Measurements from ENCODE around the gene FOXO1.

The FOXO1 gene

DNA sequence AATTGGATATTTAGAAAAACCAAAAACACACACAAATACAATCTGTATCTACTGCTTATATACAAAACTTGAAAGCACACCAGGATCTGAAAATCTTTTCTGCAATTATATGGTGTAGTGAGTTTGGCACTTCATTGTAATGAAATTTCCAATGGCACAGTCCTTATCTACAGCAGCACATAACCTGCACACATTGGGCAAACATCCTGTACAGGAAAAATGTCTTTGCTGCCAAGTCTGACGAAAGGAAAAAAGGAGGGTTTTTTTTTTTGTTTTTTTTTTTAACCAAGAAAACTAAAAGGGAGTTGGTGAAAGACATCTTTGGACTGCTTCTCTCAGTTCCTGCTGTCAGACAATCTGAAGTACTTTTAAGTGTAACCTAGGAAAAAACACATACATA is 107.8 kb downstream of the FOXO1 start:
- TF ChIP-seq, protein P1, sequence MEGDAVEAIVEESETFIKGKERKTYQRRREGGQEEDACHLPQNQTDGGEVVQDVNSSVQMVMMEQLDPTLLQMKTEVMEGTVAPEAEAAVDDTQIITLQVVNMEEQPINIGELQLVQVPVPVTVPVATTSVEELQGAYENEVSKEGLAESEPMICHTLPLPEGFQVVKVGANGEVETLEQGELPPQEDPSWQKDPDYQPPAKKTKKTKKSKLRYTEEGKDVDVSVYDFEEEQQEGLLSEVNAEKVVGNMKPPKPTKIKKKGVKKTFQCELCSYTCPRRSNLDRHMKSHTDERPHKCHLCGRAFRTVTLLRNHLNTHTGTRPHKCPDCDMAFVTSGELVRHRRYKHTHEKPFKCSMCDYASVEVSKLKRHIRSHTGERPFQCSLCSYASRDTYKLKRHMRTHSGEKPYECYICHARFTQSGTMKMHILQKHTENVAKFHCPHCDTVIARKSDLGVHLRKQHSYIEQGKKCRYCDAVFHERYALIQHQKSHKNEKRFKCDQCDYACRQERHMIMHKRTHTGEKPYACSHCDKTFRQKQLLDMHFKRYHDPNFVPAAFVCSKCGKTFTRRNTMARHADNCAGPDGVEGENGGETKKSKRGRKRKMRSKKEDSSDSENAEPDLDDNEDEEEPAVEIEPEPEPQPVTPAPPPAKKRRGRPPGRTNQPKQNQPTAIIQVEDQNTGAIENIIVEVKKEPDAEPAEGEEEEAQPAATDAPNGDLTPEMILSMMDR (IDR thresholded peaks at IDR 0.05; ENCODE audit: insufficient read depth, low read depth, low read length, missing control alignments), result no peak
- no peak for DNase-seq (ENCODE audit: low read depth)
- no peak overlapping the region for H3K4me3 ChIP-seq (ENCODE audit: low read length)

DNA sequence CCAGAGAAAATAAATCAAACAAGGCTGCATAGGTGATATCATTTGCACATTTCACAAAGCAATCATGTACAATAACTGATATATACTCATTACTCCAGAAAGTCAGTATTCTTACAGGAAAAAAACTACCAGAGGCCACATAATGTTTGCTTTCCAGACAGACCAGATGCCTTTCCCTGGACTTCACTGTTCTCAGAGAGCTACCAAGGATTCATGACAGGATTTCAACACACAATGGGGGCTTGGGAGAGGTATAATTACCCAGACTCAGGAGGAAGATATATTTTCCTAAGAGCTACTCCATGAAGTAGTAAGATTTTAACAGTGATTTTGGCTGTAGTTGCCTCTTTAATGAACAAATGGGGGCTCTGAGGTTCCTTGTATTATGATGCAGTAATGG is 110.0 kb downstream of the FOXO1 start:
- TF ChIP-seq, protein P1 (IDR thresholded peaks at IDR 0.05; ENCODE audit: insufficient read depth, low read depth, low read length, missing control alignments), result no peak
- no peak for DNase-seq (ENCODE audit: low read depth)

DNA sequence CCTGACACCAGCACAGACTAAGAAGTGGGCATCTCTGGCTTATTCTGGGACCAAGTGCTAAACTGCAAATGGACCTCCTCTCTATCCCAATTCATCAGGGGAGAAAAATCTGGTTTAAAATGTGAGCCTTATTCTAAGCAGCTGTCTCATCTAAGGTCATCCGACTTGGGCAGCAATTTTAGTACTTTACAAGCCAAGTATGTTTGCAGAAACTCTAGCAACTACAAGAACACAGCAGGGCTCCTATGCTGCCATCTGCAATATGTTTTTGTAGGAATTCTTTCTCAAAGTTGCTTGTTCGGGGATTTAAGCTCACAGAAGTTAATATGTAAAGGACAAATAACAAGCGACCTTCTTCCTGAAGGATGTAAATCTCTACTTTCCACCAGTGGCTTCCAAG is 113.1 kb downstream of the FOXO1 start:
- DNase-seq (ENCODE audit: low read depth), result no peak
- no peak overlapping the region for H3K4me3 ChIP-seq (ENCODE audit: low read length)
- TF ChIP-seq, protein P1 (IDR thresholded peaks at IDR 0.05; ENCODE audit: insufficient read depth, low read depth, low read length, missing control alignments), result no peak

More for the DNA sequence above, 110.0 kb downstream of the FOXO1 start:
- H3K4me3 ChIP-seq (ENCODE audit: low read length), result no peak overlapping the region

DNA sequence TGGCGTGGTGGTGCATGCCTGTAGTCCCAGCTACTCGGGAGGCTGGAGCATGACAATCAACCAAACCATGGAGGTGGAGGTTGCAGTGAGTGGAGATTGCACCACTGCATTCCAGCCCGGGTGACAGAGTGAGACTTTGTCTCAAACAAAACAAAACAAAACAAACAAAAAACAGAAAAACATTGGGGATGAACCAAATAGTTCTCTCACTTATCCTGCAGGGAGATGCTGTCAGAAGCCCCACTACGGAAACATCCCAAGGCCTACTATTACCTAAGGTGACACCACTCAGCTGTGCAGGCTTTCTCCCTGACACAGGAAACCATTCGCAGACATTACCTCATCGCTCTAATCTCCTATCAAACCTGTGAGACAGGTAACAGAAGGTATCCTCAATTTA is 113.5 kb downstream of the FOXO1 start:
- DNase-seq (ENCODE audit: low read depth), result peak; percentile 70
- TF ChIP-seq, protein P1 (IDR thresholded peaks at IDR 0.05; ENCODE audit: insufficient read depth, low read depth, low read length, missing control alignments), result no peak
- no peak overlapping the region for H3K4me3 ChIP-seq (ENCODE audit: low read length)

DNA sequence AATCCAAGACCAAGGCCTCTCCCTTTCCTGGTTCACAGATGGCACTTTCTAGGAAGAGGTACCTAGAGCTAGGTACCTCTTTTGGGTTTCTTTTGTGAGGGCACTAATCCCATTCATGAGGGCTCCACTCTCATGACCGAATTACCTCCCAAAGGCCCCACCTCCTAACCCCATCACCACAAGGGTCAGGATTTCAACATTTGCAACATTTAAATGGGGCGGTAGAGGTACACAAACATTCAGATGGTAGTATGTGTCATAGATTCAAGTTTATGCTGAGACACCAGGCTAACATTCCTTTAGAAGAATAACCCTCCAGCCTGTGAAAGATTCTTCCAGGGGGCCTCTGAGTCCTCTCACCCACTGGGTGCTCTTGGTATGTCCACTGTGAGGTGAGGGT is 116.3 kb downstream of the FOXO1 start:
- H3K4me3 ChIP-seq (ENCODE audit: low read length), result no peak overlapping the region
- TF ChIP-seq, protein P1 (IDR thresholded peaks at IDR 0.05; ENCODE audit: insufficient read depth, low read depth, low read length, missing control alignments), result no peak
- peak; percentile 58 for DNase-seq (ENCODE audit: low read depth)

DNA sequence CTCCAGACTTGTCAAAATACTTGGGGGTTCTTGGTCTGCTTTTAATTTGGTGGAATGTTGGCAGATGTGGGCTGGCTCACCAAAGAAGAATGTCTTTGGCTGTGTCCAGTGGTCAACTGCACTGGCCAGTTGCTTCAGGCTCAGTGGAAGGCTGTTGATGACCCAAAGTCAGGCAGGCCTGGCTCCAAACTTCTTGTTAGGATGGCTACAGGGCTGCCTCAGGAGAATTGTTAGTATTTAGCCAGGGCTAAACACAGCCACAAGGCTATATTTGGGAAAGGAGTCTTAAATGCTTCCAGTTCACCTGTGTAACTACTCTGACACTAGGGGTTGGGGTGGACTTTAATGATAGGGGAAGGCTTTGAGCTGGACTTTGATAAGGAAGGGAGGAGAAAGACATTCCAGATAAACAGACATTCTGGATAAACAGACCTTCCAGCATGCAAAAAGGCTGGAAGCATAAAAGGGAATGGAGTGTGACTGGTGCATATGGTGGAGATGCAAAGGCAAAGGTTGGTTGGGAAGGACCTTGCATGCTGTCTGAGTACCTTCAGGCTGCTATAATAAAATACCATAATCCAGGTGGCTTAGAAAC is 116.8 kb downstream of the FOXO1 start:
- H3K4me3 ChIP-seq (ENCODE audit: low read length), result no peak overlapping the region
- DNase-seq (ENCODE audit: low read depth), result no peak
- TF ChIP-seq, protein P1 (IDR thresholded peaks at IDR 0.05; ENCODE audit: insufficient read depth, low read depth, low read length, missing control alignments), result no peak
